Endothelial cell of umbilical vein (primary cell): Measurements from ENCODE around the gene ADARB2. TPM values are rescaled to one million over a fixed set of nuclear protein-coding genes. Genes with fewer than 3 reads are reported as not detected.

Experiments used
- BruUV-seq: library from RNA; stranded (reverse); fragments of 400-500 nt; replicated peaks from 2 replicates; lab custom pipeline; 2021; lab: Mats Ljungman, UMichigan
- CTCF ChIA-PET: fragments of 300-600, 350-600 bp; sonication (Branson Sonifier 250); formaldehyde crosslinking; loops from one replicate; lab custom pipeline; 2021; ENCODE audit warnings: antibody characterized with exemption, inconsistent platforms; lab: Charles Lee
- POLR2A ChIA-PET: fragments of 300-600, 350-600 bp; sonication (Branson Sonifier 250); formaldehyde crosslinking; loops from one replicate; lab custom pipeline; 2021; ENCODE audit warnings: antibody characterized with exemption, inconsistent platforms; lab: Charles Lee
- DNase-seq: peaks from one replicate; pipeline ENCODE4 v3.0.0-alpha.2; 2011; ENCODE audit warnings: low read depth, low spot score
- FAIRE-seq: peaks from 2 replicates; lab custom pipeline; 2011; peaks lifted over from hg19 to GRCh38; lab: Jason Lieb, UNC
- H2AFZ ChIP-seq: 2 replicates; pipeline ENCODE4 v1.6.0; 2012; ENCODE audit warnings: low read depth, low read length, control low read depth, inconsistent platforms
- H3K27ac ChIP-seq: 2 replicates; pipeline ENCODE4 v1.5.1; 2011; ENCODE audit warnings: low read depth, mild to moderate bottlenecking, control low read depth, low read length, moderate library complexity; ENCODE audit not compliant: insufficient read depth
- H3K27me3 ChIP-seq, 2 experiments: 2 replicates each; pipeline versions ENCODE4 v1.6.0 to v1.6.1; 2011; ENCODE audit warnings: low read length in 2 of 2, mixed read lengths in 1 of 2; ENCODE audit not compliant: control insufficient read depth in 2 of 2, insufficient read depth in 2 of 2
- H3K36me3 ChIP-seq, 2 experiments: 2 replicates in 1 of 2; 3 replicates in 1 of 2; pipeline ENCODE4 v1.5.1; 2011; ENCODE audit warnings: low read length in 2 of 2, mild to moderate bottlenecking in 1 of 2, moderate library complexity in 1 of 2; ENCODE audit not compliant: control insufficient read depth in 2 of 2, insufficient read depth in 2 of 2; ENCODE audit errors: extremely low read depth in 1 of 2
- H3K4me1 ChIP-seq: 3 replicates; pipeline ENCODE4 v1.5.1; 2011; ENCODE audit warnings: mild to moderate bottlenecking, low read length; ENCODE audit not compliant: control insufficient read depth, insufficient read depth; ENCODE audit errors: extremely low read depth
- H3K4me2 ChIP-seq: 2 replicates; pipeline ENCODE4 v1.6.1; 2011; ENCODE audit warnings: low read length, control low read depth, mixed read lengths; ENCODE audit not compliant: insufficient read depth
- H3K4me3 ChIP-seq, 3 experiments: fragments of 200-600 bp in 1 of 3; sonication (generic), shearing (Covaris generic) in 1 of 3; replicated peaks in 1 of 3; 2 replicates each; pipeline ENCODE4 v1.5.1; 2011 to 2016; ENCODE audit warnings: control low read depth in 3 of 3, low read length in 3 of 3, mild to moderate bottlenecking in 2 of 3, inconsistent platforms in 1 of 3, low read depth in 1 of 3, moderate library complexity in 1 of 3; ENCODE audit not compliant: insufficient read depth in 1 of 3
- H3K79me2 ChIP-seq: 2 replicates; pipeline ENCODE4 v1.6.0; 2012; ENCODE audit warnings: low read length, inconsistent platforms; ENCODE audit not compliant: control insufficient read depth, insufficient read depth
- H3K9ac ChIP-seq: replicated peaks from 2 replicates; pipeline ENCODE3; 2011; ENCODE audit warnings: low read length, control low read depth; ENCODE audit not compliant: insufficient read depth; ENCODE audit errors: extremely low read depth
- H3K9me1 ChIP-seq: replicated peaks from 3 replicates; pipeline ENCODE4 v1.6.0; 2011; ENCODE audit warnings: mild to moderate bottlenecking, low read length; ENCODE audit not compliant: control insufficient read depth, insufficient read depth; ENCODE audit errors: extremely low read depth
- H3K9me3 ChIP-seq: replicated peaks from 2 replicates; pipeline ENCODE4 v1.5.1; 2012; ENCODE audit warnings: low read length, inconsistent platforms; ENCODE audit not compliant: control insufficient read depth, insufficient read depth
- H4K20me1 ChIP-seq: replicated peaks from 2 replicates; pipeline ENCODE3; 2011; ENCODE audit warnings: mild to moderate bottlenecking, low read length; ENCODE audit not compliant: control insufficient read depth, insufficient read depth; ENCODE audit errors: extremely low read depth
- EZH2 ChIP-seq: IDR thresholded peaks from 2 replicates; pipeline ENCODE4 v1.6.1; 2012; ENCODE audit warnings: borderline replicate concordance, low read depth, mild to moderate bottlenecking, moderate library complexity, low read length, inconsistent platforms; ENCODE audit not compliant: severe bottlenecking
- FOS ChIP-seq: IDR thresholded peaks from 2 replicates; pipeline ENCODE4 v1.6.1; 2011; ENCODE audit warnings: mild to moderate bottlenecking, low read length, moderate library complexity, borderline replicate concordance; ENCODE audit not compliant: insufficient read depth
- GATA2 ChIP-seq: IDR thresholded peaks from 2 replicates; pipeline ENCODE4 v1.7.0; 2011; ENCODE audit warnings: low read depth, mild to moderate bottlenecking, moderate library complexity, mixed read lengths, low read length; ENCODE audit not compliant: insufficient read length, insufficient read depth
- JUN ChIP-seq: IDR thresholded peaks from 2 replicates; pipeline ENCODE4 v1.6.1; 2011; ENCODE audit warnings: borderline replicate concordance, low read depth; ENCODE audit not compliant: insufficient read length, insufficient read depth
- MYC ChIP-seq: IDR thresholded peaks from one replicate; pipeline ENCODE4 v1.6.1; 2011; ENCODE audit warnings: mild to moderate bottlenecking, low read depth, low read length
- POLR2A ChIP-seq: IDR thresholded peaks from 2 replicates; pipeline ENCODE4 v1.6.1; 2012; ENCODE audit warnings: low read depth, mild to moderate bottlenecking, control low read depth, low read length
- POLR2AphosphoS5 ChIP-seq: IDR thresholded peaks from 2 replicates; pipeline ENCODE4 v1.6.1; 2012; ENCODE audit warnings: low read depth, mild to moderate bottlenecking, control low read depth, low read length, moderate library complexity; ENCODE audit not compliant: insufficient read depth
- dilution Hi-C: fragments of 300-500 bp; cut with MboI; formaldehyde crosslinking; loops from one replicate; pipeline ENCODE4 v1.15.0; 2019; ENCODE audit warnings: low sequenced_read_pairs; ENCODE audit not compliant: extremely low pct_ligation_motif_present
- intact Hi-C: fragments of 100-400 bp; cut with micrococcal nuclease; formaldehyde crosslinking; loops from one replicate; pipeline ENCODE4 v1.10.0; 2022
- polyA plus RNA-seq, 4 experiments: library from polyadenylated mRNA; depleted of rRNA in 3 of 4; stranded (reverse) in 3 of 4; unstranded in 1 of 4; fragments of >200 nt; gene quantifications; 2 replicates each; pipeline versions ENCODE4 v1.2.1 to v1.2.3, GENCODE V29; 2011 to 2012; ENCODE audit warnings: missing spikeins in 1 of 4
- total RNA-seq: library from RNA; stranded (reverse); gene quantifications from 2 replicates; pipeline ENCODE4 v1.2.3, GENCODE V29; 2021
- TF ChIP-seq, protein P1 (sequence below), 2 donors: IDR thresholded peaks; 1 replicate in 1 of 2; 2 replicates in 1 of 2; pipeline ENCODE4 v1.5.1; 2011; ENCODE audit warnings: low read length in 2 of 2, mild to moderate bottlenecking in 2 of 2, moderate library complexity in 2 of 2, control low read depth in 1 of 2, inconsistent platforms in 1 of 2, low read depth in 1 of 2; ENCODE audit not compliant: insufficient read depth in 1 of 2; ENCODE audit errors: extremely low read depth in 1 of 2
- TF ChIP-seq, protein P2 (sequence below): IDR thresholded peaks from 2 replicates; pipeline ENCODE4 v1.6.1; 2011; ENCODE audit not compliant: insufficient read depth, insufficient read length

The ADARB2 gene
- total and polyA plus RNA-seq, 2 donors (not counting 3 experiments of a cell fraction or from before 2014, with no cell fraction given), result not detected

DNA sequence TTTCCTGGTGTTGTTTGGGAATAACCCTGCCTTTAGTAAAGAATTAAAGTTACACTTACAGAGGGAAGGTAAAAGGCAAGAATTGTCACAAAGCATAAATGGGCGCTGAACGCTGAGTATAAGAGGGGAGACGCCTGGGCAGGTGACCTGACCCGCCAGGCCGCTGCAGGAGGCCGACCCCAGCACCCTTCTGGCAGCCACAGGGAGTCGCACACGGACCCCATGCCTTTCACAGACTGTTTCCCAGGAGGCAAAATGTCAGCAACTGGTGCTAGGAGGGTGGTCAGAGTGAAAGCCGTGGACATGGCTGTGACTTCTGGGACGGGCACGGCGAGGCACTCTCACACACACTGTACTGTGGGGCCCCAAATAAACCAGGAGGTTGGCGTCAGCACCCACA lies 392.9 kb downstream of the ADARB2 start:
- FAIRE-seq, result no peak
- TF ChIP-seq, protein P1, sequence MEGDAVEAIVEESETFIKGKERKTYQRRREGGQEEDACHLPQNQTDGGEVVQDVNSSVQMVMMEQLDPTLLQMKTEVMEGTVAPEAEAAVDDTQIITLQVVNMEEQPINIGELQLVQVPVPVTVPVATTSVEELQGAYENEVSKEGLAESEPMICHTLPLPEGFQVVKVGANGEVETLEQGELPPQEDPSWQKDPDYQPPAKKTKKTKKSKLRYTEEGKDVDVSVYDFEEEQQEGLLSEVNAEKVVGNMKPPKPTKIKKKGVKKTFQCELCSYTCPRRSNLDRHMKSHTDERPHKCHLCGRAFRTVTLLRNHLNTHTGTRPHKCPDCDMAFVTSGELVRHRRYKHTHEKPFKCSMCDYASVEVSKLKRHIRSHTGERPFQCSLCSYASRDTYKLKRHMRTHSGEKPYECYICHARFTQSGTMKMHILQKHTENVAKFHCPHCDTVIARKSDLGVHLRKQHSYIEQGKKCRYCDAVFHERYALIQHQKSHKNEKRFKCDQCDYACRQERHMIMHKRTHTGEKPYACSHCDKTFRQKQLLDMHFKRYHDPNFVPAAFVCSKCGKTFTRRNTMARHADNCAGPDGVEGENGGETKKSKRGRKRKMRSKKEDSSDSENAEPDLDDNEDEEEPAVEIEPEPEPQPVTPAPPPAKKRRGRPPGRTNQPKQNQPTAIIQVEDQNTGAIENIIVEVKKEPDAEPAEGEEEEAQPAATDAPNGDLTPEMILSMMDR (IDR thresholded peaks at IDR 0.05; ENCODE audit: extremely low read depth in 1 of 2, insufficient read depth in 1 of 2, low read depth in 1 of 2, low read length in 2 of 2), result no peak
- TF ChIP-seq GATA2 (no peak), FOS (no peak), MYC (no peak), POLR2AphosphoS5 (no peak), POLR2A (no peak)
- TF ChIP-seq, protein P2, sequence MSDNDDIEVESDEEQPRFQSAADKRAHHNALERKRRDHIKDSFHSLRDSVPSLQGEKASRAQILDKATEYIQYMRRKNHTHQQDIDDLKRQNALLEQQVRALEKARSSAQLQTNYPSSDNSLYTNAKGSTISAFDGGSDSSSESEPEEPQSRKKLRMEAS, result no peak
- ChIA-PET CTCF (no interaction called here), POLR2A (no interaction called here)
- H3K4me1 ChIP-seq, result no peaks in the 10 kb centered on the region
- H3K27me3 ChIP-seq, result no peaks in the 10 kb centered on the region
- H3K9me1 ChIP-seq, result no peaks in the 10 kb centered on the region
- DNase-seq, result no peak
- H3K9ac ChIP-seq, result no peak overlapping the region
- H4K20me1 ChIP-seq, result no peaks in the 10 kb centered on the region
- H3K4me3 ChIP-seq, result no peak overlapping the region
- intact Hi-C loops, result no loop called here
- no peak overlapping the region for H2AFZ ChIP-seq
- H3K79me2 ChIP-seq, result no peaks in the 10 kb centered on the region
- dilution Hi-C loops, result no loop called here
- H3K4me2 ChIP-seq, result no peak overlapping the region
- no peaks in the 10 kb centered on the region for H3K9me3 ChIP-seq
- no TSS peak for BruUV-seq
- H3K36me3 ChIP-seq, result no peaks in the 10 kb centered on the region
- H3K27ac ChIP-seq, result no peak overlapping the region

DNA sequence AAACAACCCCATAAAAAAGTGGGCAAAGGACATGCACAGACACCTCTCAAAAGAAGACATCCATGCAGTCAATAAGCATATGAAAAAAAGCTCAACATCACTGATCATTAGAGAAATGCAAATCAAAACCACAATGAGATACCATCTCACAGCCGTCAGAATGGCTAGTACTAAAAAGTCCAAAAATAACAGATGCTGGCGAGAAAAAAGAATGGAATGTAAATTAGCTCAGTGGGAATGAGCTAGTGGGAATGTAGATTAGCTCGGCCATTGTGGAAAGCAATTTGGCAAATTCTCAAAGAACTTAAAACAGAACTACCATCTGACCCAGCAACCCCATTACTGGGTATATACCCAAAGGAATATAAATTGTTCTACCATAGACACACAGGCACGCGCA lies 394.1 kb downstream of the ADARB2 start:
- DNase-seq (no peak), FAIRE-seq (no peak)
- Histone ChIP-seq H3K9me1 (no peaks in the 10 kb centered on the region), H3K27ac (no peak overlapping the region), H3K4me3 (no peak overlapping the region), H3K27me3 (no peaks in the 10 kb centered on the region), H2AFZ (no peak overlapping the region), H4K20me1 (no peaks in the 10 kb centered on the region), H3K36me3 (no peaks in the 10 kb centered on the region), H3K79me2 (no peaks in the 10 kb centered on the region), H3K9me3 (no peaks in the 10 kb centered on the region), H3K4me2 (no peak overlapping the region), H3K9ac (no peak overlapping the region), H3K4me1 (no peaks in the 10 kb centered on the region)
- POLR2A ChIA-PET, result no interaction called here
- dilution Hi-C loops (no loop called here), intact Hi-C loops (no loop called here)
- CTCF ChIA-PET, result no interaction called here
- BruUV-seq, result no TSS peak
- TF ChIP-seq MYC (no peak), POLR2A (no peak), GATA2 (no peak), POLR2AphosphoS5 (no peak), EZH2 (no peak), JUN (no peak), FOS (no peak)
- TF ChIP-seq, protein P2, result no peak
- TF ChIP-seq, protein P1 (IDR thresholded peaks at IDR 0.05; ENCODE audit: extremely low read depth in 1 of 2, insufficient read depth in 1 of 2, low read depth in 1 of 2, low read length in 2 of 2), result no peak
